HG03520 (cell line): Measurements from ENCODE around the gene RNGTT.
"Not testable (repeated sequence)": the region's sequence is repeated elsewhere in the genome, so short reads cannot be mapped to it uniquely, and the experiment has no call there.

ENCODE experiments used
- ATAC-seq: cut with Tn5 transposase; IDR thresholded peaks from one replicate; pipeline ENCODE4 v1.9.1; 2021; ENCODE audit warnings: mild to moderate bottlenecking, moderate library complexity; ENCODE audit not compliant: unreplicated experiment

Gene RNGTT

DNA sequence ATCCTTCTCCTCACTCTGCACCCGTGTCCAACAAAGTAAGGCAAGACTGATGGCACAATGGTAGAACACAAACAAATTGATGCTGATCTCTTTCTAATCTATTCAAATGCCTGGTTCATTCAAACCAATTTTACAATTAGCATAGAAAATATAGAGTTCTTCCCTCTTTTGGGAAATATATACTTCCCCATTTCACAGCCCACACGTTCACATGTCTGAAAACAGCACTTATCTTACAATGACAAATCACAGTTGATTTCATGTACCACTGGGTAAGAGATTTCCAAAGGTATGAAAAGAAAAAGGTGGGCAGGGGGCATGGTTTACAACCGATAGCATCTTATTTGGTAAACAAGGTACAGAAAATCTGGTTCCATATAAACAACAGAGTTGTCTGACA lies 137.6 kb downstream of the RNGTT start:
- no peak for ATAC-seq

DNA sequence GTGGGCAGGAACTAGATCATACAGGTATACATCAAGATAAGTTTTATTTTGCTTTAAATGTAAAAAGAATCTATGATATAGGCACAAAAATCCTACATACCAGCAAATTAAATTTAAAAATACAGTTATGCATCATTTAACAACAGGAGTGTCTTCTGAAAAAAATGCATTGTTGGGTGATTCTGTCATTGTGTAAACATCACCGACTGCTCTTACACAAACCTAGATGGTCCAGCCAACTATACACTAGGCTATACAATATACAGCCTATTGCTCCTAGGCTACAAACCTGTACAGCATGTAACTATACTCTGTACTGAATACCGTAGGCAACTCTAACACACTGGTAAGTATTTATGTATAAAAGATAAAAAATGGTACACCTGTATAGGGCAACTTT lies 139.4 kb downstream of the RNGTT start:
- ATAC-seq = no peak

DNA sequence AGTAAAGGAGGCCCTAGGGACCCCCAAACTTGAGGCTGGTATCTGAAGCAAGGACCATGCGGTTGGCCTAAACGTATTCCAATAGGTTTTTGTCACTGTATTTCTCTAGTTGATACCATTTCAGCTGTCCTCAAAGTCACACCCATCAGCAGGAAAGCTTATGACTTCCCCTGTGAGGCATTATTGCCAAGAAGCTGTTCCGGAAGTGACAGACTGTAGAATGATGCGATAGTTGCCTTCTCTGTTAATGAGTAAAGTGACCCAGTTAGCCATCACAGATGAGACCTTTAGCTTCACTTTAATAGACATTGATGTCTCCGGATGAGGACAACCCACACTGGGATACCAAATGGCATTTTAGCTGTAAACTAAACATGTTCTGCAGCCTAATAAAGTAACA lies 147.9 kb downstream of the RNGTT start:
- no peak for ATAC-seq

DNA sequence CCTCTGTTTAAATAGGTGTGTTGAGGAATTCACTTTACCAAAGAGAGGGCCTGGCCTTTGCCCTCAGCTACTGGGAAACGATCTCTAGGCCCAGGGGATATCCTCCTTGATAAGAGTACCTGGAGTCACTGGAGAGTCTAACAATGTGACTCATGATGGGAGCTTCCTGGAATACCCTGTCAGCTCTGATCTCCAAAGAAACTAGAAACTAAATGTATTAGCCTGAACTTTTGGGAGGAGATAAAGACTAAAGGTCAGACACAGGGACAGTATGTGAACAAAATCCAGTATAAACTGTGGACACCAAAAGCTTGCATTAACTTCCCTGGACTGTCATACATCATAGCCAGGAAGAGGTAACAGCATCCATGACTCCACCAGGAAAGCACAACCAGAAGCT lies 148.5 kb downstream of the RNGTT start:
- no peak for ATAC-seq

DNA sequence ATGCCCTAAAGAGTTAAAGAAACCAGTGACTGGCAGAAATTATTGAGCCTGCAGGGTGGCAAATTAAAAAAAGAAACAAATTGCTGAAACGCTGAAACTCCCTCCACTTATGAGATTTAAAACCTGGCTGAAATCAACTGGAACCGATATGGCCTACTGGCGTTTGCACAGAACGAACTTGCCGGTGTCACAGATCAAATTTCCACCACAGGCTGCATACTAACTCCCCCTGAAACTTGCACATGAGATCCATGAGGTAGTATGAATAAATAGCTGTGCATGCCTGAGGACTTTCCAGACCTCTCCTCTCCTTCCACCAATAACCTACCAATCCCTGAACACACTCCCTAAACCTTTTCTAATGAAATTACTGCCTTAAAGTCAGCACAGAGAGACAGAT lies 150.4 kb downstream of the RNGTT start:
- no peak for ATAC-seq

DNA sequence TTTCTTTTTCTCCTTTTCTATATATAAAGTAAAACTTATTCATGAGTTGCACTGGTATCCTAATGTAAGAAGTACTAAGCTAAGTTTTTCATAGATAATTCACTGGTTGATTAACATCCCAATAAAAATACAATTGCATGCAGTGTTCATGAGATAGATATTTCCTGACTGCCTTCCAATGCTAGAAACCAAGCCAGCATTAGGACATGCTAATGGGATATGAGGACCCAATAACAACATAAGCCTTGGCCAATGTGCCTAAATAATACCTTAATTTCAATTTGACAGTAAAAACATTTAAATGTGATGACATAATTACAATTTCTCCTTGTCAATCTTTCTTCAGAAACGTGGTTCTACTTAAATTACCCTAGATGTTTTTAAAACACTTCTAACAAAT lies 152.7 kb downstream of the RNGTT start:
- ATAC-seq = no peak

DNA sequence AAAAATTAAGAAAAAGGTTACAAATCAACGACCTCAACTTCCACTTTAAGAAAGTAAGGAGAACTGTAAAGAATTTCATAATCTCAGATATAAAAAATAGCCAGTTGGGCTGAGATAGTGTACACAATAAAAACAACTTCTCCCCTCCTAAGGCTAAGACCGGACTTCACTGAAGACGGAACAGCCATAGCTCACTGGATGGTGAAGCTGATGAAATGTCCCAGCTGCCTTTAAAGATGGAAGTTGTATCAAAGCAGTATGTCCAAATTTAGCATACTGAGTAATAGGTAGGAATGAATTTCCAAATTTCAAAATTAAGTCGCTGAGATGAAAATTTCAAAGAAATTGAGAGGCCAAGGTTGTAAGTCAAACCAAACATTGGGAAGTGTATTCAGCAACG lies 153.3 kb downstream of the RNGTT start:
- ATAC-seq = no peak

DNA sequence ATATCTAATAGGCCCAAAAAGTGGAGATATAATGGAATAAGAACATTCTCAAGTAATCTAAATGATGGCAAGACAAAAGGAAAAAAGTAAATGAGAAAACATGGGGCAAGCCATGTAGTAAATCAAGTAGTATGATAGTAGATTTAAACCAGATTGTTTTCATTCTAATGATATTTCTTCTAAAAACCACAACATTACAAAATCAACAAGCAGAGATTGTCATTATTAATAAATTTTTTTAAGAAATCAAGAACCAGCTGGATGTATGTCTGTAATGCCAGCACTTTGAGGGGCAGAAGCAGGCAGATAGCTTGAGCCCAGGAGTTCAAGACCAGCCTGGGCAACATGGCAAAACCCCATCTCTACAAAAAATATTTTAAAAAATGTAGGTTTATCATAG lies 155.0 kb downstream of the RNGTT start:
- ATAC-seq = no peak

DNA sequence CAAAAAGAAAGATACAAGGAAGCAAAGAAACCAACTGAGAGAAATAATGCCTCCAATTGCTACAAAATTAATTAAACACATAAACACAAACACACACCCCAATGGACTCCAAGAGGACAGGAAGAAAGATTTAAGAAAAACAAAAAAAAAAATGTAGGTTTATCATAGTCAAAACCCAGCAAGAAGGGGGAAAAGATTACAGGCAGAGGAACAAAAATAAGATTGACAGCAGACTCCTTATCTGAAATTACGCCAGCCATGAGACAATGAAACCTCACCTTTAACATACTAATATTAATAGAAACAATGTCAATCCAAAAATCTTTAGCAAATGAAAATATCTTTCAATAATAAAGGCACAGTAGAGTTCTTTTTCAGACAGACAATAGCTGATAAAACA lies 155.8 kb downstream of the RNGTT start:
- ATAC-seq = no peak

DNA sequence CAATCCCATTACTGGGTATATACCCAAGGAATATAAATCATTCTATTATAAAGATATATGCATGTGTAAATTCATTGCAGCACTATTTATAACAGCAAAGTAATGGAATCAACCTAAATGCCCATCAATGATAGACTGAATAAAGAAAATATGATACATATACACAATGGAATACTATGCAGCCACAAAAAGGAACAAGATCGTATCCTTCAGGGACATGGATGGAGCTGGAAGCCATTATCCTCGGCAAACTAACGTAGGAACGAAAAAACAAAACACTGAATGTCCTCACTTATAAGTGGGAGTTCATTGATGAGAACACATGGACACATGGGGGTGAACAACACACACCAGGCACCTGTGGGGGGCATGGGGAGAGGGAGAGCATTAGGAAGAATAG lies 156.7 kb downstream of the RNGTT start:
- no peak for ATAC-seq

DNA sequence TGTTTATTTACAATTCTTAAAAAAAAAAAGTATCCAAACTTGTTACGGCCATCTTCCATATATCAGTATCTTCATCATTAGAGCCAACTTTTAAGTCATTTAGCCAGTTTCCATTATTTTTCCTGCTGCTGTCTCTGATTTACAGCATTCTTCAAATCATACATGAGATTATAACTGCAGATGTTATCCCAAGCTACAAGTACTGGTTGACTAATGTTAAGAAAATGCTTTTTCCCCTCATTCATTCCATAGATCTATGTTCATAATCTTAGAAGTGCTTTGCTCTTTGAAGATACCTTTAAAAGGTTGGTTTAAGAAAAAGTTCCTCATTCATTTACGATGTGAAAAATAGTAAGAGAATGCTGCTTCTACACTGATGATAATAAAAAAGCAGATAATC lies 158.7 kb downstream of the RNGTT start:
- no peak for ATAC-seq

DNA sequence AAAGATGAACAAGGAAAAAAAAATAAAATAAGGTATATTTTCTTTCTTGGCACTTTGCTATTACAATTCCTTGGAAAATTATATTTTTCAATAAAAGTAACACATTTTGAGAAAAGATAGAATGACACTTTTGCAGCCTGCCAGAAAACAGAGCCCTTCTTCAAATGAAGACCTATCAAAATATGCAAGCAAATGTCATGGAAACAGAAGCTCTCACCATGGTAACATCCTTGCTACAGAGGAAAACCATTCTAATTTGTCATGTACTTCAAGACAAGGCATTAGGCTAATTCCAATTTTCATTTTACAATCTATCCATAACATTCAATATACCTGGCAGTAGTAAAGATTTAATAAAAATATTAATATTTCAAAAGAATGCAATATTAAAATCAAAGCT lies 177.9 kb downstream of the RNGTT start:
- ATAC-seq = no peak

DNA sequence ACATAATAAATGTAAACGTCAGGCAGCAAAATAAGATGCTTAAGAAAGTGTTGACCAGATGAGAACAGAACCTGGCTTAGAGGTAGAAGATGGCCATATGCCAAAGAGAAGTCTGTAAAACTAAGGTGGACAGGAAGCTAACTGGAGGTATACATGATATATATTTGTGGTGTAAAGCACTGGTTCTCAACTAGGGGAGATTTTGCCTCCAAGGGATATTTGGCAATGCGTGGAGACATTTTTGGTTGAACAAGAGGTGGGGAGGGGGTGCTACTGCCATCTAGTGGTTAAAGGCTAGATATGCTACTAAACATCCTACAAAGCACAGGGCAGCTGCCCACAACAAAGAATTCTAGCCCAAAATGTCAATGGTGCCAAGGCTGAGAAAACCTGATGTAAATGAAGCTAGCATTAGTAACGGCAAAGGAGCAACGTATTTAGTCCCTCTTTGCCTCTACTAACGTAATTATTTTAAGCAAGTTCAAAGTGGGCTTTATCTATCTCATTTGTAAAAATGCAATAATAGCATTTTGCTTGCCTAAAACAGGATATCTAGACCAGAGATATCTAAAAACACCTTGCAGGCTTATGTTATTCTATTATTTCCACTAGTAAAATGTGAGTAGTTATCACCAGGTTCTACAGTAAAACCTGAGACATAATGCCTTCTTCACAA lies 182.6 kb downstream of the RNGTT start:
- ATAC-seq = peak; percentile 48

DNA sequence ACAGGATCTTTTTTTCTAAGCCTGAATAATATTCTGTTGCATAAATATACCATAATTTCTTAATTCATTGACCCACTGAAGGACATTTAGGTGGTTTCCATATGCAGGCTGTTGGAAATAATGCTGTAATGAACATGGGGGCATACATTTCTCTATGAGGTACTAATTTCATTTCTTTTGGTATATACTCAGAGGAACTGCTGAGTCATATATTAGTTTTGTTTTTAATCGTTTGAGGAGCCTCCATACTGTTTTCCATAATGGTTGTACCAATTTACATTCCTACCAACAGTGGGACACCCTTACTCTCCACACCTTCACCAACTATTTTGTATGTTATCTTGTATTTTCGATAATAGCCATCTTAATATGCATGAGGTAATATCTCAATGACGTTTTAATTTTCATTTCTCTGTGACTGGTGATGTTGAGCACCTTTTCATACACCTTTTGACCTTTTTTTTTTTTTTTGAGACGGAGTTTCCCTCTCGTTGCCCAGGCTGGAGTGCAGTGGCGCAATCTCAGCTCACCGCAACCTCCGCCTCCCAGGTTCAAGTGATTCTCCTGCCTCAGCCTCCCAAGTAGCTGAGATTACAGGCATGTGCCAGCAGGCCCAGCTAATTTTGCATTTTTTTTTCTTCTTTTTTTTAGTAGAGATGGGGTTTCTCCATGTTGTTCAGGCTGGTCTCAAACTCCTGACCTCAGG lies 187.4 kb downstream of the RNGTT start:
- ATAC-seq = no peak

DNA sequence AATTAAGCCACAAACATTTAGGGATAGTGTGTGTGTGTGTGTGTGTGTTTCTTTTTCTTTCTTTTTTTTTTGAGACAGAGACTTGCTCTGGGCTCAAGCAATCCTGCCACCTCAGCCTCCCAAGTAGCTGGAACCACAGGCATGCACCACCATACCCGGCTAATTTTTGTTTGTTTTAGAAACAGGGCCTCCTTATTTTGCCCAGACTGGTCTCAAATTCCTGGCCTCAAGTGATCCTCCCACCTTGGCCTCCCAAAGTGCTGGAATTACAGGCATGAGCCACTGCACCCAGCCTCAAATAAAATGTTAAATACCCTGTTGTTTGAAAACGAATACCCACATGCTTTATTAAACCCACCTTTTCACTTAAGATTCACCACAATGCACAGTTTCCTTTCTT lies 195.3 kb downstream of the RNGTT start:
- not testable (repeated sequence) for ATAC-seq

DNA sequence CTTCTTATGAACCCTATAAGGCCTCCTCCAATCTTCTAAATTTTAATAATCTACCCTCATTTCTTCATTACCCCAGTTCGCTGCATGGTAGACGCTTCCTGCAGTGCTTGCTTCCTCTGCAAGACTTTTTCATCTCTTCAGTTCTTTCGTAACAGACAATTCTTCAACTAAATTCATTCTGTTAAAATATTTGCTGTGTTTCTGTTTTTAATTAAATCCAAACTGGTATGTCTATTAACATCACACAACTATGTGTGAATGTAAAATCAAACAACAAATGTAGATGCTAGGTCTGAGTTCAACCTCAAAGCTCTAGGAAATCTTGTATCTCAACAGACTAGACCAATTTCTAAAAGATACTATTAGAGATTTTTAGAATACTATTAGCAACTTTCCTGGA lies 199.3 kb downstream of the RNGTT start:
- ATAC-seq = no peak

DNA sequence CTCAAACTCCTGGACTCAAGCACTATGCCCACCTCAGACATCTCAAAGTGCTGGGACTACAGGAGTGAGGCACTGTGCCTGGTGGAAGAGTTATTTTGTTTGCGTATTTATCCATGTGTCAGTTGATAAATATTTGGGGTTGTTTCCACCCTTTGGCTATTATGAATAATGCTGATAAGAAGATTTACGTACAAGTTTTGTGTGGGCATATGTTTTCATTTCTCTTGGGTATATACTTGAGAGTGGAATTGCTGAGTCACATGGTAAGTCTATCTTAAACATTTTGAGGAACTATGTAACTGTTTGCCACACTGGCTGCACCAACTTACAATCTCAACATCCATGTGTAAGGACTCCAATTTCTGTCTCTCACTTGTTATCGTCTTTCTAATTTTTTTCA lies 200.3 kb downstream of the RNGTT start:
- no peak for ATAC-seq

DNA sequence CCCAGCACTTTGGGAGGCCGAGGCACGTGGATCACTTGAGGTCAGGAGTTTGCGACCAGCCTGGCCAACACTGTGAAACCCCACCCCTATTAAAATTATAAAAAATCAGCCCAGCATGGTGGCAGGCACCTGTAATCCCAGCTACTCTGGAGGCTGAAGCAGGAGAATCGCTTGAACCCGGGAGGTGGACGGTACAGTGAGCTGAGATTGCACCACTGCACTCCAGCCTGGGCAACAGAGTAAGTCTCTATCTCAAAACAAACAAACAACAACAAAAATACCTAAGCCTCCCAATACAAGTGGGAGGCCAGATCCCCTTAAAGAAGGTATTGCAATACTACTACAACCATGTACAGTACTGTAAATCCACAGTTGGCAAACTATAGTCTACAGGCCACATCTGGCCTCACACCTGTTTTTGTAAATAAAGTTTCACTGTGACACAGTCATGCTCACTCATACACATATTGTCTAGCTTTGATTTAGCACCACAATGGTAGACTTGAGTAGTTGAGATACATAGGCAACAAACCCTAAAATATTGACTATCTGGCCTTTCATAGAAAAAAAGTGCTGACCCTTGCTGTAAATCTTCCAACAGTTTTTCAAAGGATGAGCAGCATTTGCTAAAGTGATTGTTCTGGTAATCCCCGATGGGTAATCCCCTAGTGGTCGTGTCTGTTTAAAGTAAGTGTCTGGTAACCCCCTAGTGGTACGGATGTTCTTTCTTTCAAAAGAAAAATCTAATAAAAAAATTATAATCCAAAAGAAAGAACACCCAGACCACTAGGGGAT lies 202.0 kb downstream of the RNGTT start:
- ATAC-seq = peak; percentile 75

DNA sequence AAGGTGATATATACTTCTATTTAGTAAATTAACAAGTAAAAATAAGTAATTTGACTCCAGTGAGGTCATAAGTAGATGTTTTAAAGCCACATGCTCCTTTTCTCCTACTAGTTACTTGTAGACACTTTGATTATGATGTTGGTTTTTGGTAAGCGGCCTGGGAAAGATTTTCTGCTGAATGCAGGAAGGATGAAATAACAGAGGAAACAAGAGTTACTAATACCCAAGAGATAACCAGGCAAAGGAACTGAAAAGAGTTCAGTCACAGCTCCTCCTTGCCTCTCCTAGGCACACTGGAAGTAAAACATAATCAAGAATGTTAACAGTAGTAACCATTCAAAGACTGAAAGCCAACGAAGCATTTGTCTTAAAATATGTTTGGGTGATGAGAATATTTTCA lies 203.3 kb downstream of the RNGTT start:
- ATAC-seq = no peak

DNA sequence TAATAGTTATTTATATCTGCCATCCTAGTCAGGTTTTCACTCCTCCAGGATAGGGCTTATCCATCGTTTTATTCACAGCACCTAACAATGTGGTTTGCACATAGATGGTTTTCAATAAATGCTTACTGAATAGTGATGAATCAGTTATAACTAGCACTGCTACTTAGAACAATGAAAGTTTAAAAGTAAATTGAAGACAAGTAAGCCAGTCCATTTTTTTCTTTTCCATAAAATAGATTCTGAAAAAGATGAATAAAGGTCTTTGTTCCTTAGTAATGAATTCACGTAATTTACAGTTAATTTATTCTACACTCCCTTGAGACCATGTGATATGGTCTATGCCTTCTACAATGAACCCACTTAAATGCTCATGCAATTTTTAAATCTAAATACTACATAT lies 212.5 kb downstream of the RNGTT start:
- ATAC-seq = no peak

DNA sequence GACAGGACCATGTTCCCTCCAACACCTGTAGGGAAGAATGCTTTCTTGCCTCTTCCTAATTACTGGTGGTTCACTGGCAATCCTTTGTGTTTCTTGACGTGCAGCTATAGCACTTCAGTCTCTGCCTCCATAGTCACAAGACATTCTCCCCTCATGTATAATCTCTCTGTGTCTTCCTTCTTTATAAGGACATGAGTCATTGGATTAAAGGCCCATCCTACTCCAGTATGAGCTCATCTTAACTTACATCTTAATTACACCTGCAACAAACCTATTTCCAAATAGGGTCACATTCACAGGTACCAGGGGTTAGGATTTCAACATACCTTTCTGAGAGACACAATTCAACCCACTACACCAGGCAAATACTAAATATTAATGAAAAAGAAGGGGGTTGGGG lies 213.6 kb downstream of the RNGTT start:
- no peak for ATAC-seq

DNA sequence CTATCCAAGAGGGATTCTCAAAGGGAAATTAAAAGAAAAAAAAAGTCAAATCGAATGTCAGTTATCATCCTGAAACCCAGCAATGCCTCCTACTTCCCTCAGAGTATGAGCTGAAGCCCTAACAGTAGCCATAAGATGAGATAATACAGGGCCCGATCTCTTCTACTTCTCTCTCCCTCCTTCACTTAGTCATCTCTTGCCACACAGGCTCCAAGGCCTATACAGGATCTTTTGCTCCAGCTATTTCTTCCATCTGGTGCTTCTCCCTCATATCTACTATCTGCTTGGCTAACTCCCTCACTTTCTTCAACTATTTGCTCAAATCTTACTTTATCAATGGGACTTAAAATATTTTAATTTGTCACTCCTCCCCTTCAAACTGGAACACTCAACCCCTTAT lies 215.3 kb downstream of the RNGTT start:
- no peak for ATAC-seq
